Upper lobe of left lung (tissue), 6 donors: ENCODE measurements around the gene AKAP6. TPM values are rescaled to one million over a fixed set of nuclear protein-coding genes. Genes with fewer than 3 reads are reported as not detected.

ENCODE experiments used
- ATAC-seq, 2 donors: fragments of 200-7000 bp; cut with Tn5 transposase; one replicate each; pipeline ENCODE4 v1.9.1; 2022; ENCODE audit warnings: mild to moderate bottlenecking in 2 of 2, moderate library complexity in 2 of 2; ENCODE audit not compliant: low FRiP score in 2 of 2
- DNase-seq, 2 donors: peaks; one replicate each; pipeline ENCODE4 v3.0.0-alpha.2; 2019 to 2020
- H3K27ac ChIP-seq, 4 donors: fragments of 200-600 bp; sonication (generic); one replicate each; pipeline ENCODE4 v1.5.1; 2016 to 2019
- H3K27me3 ChIP-seq, 4 donors: fragments of 200-600 bp; sonication (generic); one replicate each; pipeline ENCODE4 v1.5.1; 2017 to 2019
- H3K36me3 ChIP-seq, 4 donors: fragments of 200-600 bp; sonication (generic); one replicate each; pipeline ENCODE4 v1.5.1; 2016 to 2019
- H3K4me1 ChIP-seq, 4 donors: fragments of 200-600 bp; sonication (generic); one replicate each; pipeline ENCODE4 v1.5.1; 2018 to 2019
- H3K4me3 ChIP-seq, 4 donors: fragments of 200-600 bp; sonication (generic); one replicate each; pipeline ENCODE4 v1.5.1; 2017 to 2019; ENCODE audit warnings: mild to moderate bottlenecking in 2 of 4, moderate library complexity in 1 of 4
- H3K9me3 ChIP-seq, 4 donors: fragments of 200-600 bp; sonication (generic); one replicate each; pipeline ENCODE4 v1.5.1; 2018 to 2019
- EP300 ChIP-seq, 4 donors: sonication (generic); formaldehyde crosslinking; IDR thresholded peaks; one replicate each; pipeline ENCODE4 v1.5.1; 2017; ENCODE audit warnings: antibody characterized with exemption in 4 of 4, control low read depth in 2 of 4
- POLR2A ChIP-seq, 4 donors: fragments of 450-650 bp; IDR thresholded peaks; one replicate each; pipeline ENCODE4 v1.5.1; 2016 to 2017; ENCODE audit warnings: antibody characterized with exemption in 4 of 4, mild to moderate bottlenecking in 2 of 4
- POLR2AphosphoS5 ChIP-seq, 2 donors: sonication (generic); formaldehyde crosslinking; IDR thresholded peaks; one replicate each; pipeline ENCODE4 v1.5.1; 2017; ENCODE audit warnings: antibody characterized with exemption in 2 of 2
- WGBS, 2 donors: methylation state at CpG; one replicate each; pipeline ENCODE4 v1.1.5; 2017 to 2018; 5-methylcytosine and 5-hydroxymethylcytosine counted together
- total RNA-seq, 6 donors: library from RNA; depleted of rRNA in 4 of 6; stranded (reverse); fragments of >200 nt in 4 of 6; gene quantifications; one replicate each; pipeline versions ENCODE4 v1.1.0 to v1.2.1, GENCODE V29; 2016 to 2021
- TF ChIP-seq, protein P1 (sequence below), 6 experiments: fragments of 450-650 bp in 4 of 6; fragments of 200-600 bp in 2 of 6; sonication (generic) in 2 of 6; IDR thresholded peaks; one replicate each; pipeline ENCODE4 v1.5.1; 2016 to 2019; ENCODE audit warnings: antibody characterized with exemption in 6 of 6
- donor health status: DM: no; HTN: no; CAD: no; lungs with moderate emphysema.
- donor health status: DM: no; HTN: yes; CAD: no; lungs with severe emphysema.

The AKAP6 gene
- total RNA-seq, 6 donors from 2014 or later, result 6.2 to 27.7 (median 10.7) TPM

DNA sequence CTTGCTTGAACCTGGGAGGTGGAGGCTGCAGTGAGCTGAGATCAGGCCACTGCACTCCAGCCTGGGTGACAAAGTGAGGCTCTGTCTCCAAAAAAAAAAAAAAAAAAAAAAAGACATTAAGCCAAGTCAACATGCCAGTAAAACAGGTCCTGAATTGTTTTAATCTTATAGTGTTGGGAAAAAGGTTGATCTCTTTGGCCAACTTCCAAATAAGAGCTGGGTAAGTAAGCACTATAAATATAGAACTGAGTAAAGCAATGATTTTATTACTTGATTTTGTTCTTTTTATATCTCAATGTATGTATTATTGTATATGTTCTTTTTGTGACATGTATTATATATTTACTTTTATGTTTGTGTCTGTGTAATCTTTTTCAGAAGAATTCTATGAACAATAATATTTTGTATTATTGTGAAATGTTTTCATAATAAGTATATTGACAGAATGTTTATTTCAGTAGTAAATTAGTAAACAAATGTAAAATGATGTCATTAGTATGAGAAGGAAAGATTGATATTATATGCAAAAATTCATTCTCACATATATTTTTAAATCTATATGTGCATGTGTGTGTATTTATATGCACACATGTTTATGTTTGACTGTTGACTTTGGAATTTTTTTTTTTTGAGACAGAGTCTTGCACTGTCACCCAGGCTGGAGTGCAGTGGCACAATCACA, 9.6 kb upstream of the AKAP6 start:
- Histone ChIP-seq H3K27me3 (no peaks in the 10 kb centered on the region), H3K9me3 (no peaks in the 10 kb centered on the region), H3K4me1 (no peaks in the 10 kb centered on the region), H3K36me3 (no peaks in the 10 kb centered on the region), H3K27ac (no peak overlapping the region), H3K4me3 (no peak overlapping the region)
- no peak for DNase-seq
- TF ChIP-seq, protein P1, sequence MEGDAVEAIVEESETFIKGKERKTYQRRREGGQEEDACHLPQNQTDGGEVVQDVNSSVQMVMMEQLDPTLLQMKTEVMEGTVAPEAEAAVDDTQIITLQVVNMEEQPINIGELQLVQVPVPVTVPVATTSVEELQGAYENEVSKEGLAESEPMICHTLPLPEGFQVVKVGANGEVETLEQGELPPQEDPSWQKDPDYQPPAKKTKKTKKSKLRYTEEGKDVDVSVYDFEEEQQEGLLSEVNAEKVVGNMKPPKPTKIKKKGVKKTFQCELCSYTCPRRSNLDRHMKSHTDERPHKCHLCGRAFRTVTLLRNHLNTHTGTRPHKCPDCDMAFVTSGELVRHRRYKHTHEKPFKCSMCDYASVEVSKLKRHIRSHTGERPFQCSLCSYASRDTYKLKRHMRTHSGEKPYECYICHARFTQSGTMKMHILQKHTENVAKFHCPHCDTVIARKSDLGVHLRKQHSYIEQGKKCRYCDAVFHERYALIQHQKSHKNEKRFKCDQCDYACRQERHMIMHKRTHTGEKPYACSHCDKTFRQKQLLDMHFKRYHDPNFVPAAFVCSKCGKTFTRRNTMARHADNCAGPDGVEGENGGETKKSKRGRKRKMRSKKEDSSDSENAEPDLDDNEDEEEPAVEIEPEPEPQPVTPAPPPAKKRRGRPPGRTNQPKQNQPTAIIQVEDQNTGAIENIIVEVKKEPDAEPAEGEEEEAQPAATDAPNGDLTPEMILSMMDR (IDR thresholded peaks at IDR 0.05), result no peak
- TF ChIP-seq POLR2A (IDR thresholded peaks at IDR 0.05), result no peak
- TF ChIP-seq EP300 (IDR thresholded peaks at IDR 0.05), result no peak
- no peak for TF ChIP-seq POLR2AphosphoS5 (IDR thresholded peaks at IDR 0.05)
- no peak for ATAC-seq

DNA sequence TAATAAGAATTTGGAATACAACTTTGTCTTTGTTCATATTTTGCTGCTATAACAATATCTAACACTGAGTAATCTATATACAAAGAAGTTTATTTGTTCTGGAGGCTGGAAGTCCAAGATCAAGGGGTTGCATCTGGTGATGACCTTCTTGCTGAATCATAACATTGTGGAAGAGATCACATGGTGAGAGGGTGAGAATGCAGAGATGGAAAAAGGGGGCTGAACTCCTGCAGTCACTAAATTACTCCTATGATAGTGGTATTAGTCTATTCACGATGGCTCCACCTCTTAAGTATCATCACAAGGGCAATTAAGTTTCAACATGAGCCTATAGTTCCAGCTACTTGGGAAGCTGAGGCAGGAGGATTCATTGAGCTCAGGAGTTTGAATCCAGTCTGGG, 4.5 kb upstream of the AKAP6 start:
- Histone ChIP-seq H3K4me1 (no peaks in the 10 kb centered on the region), H3K27me3 (no peaks in the 10 kb centered on the region), H3K4me3 (no peak overlapping the region), H3K27ac (no peak overlapping the region), H3K36me3 (no peaks in the 10 kb centered on the region), H3K9me3 (no peaks in the 10 kb centered on the region)
- 86 to 100% methylated on average over 1 of the region's 1 CpG for WGBS, 2 donors
- DNase-seq (no peak), ATAC-seq (no peak)
- TF ChIP-seq, protein P1 (IDR thresholded peaks at IDR 0.05), result no peak
- TF ChIP-seq EP300 (IDR thresholded peaks at IDR 0.05), result no peak
- TF ChIP-seq POLR2A (IDR thresholded peaks at IDR 0.05), result no peak
- TF ChIP-seq POLR2AphosphoS5 (IDR thresholded peaks at IDR 0.05), result no peak

DNA sequence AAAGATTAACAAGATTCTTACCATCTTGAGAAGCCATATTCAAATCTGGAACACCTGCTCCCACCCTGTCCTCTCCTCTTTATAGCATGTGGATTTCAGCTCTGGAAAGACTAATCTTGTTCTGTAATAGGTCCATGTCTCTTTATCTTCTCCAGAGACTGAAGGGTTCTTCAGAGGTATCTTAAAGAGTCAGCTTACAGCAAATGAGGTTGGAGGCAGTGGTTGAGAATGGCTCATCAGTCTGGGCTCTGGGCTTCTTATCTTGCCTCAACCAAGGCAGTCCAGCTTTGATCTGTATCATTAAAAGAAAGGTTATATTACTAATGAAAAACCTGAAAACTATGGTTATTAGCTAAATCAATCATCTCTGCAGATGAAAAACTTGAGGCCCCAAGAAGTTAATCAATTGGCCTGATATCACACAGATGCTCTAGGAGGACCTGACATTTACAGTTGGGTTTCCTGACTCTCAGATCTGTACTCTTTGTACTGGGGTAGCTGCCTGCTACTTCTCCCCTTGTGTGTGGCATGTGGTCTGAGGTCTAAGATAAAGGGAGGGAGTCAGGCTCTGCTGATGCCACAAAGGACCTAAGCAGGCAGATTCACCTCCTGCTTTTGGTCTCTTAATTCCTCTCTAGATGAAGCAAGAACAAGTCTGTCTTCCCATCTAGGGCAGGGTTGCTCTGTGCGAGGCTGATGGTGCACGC, 1.7 kb upstream of the AKAP6 start:
- Histone ChIP-seq H3K27ac (no peak overlapping the region), H3K4me1 (no peaks in the 10 kb centered on the region)

GRCh38 chr14:32329690-32330285, 690 bp downstream of the AKAP6 start:
- Histone ChIP-seq H3K9me3 (no peaks in the 10 kb centered on the region), H3K27ac (no peak overlapping the region), H3K4me1 (no peaks in the 10 kb centered on the region), H3K36me3 (no peaks in the 10 kb centered on the region), H3K27me3 (no peaks in the 10 kb centered on the region), H3K4me3 (no peak overlapping the region)
- DNase-seq (no peak), ATAC-seq (no peak)
- TF ChIP-seq POLR2A (IDR thresholded peaks at IDR 0.05), result no peak
- TF ChIP-seq POLR2AphosphoS5 (IDR thresholded peaks at IDR 0.05), result no peak
- TF ChIP-seq, protein P1 (IDR thresholded peaks at IDR 0.05), result no peak
- no peak for TF ChIP-seq EP300 (IDR thresholded peaks at IDR 0.05)
- 78 to 90% methylated on average over 2 of the region's 2 CpGs for WGBS, 2 donors

More for the DNA sequence above, 1.7 kb upstream of the AKAP6 start:
- no peak for ATAC-seq
- Histone ChIP-seq H3K27me3 (no peaks in the 10 kb centered on the region), H3K36me3 (no peaks in the 10 kb centered on the region), H3K9me3 (no peaks in the 10 kb centered on the region), H3K4me3 (no peak overlapping the region)
- 83 to 88% methylated on average over 2 of the region's 2 CpGs for WGBS, 2 donors
- no peak for DNase-seq
- TF ChIP-seq, protein P1 (IDR thresholded peaks at IDR 0.05), result no peak
- TF ChIP-seq POLR2AphosphoS5 (IDR thresholded peaks at IDR 0.05) (no peak), POLR2A (IDR thresholded peaks at IDR 0.05) (no peak)
